ENCODE results near the gene UGGT2. TPM values are rescaled to one million over a fixed set of nuclear protein-coding genes. Genes with fewer than 3 reads are reported as not detected.
"Not testable (repeated sequence)": the region's sequence is repeated elsewhere in the genome, so short reads cannot be mapped to it uniquely, and the experiment has no call there.

The UGGT2 gene
- total RNA-seq, 1 donor from 2014 or later = 40.3 TPM

GRCh38 chr13:96000069-96000468 lies 53.1 kb downstream of the UGGT2 start:
- Mint-ChIP-seq H3K4me1 (ENCODE audit: low read depth) (no peaks in the 10 kb centered on the region), H3K27me3 (ENCODE audit: low read depth) (no peaks in the 10 kb centered on the region), H3K4me3 (ENCODE audit: unreplicated experiment) (no peak overlapping the region), H3K9me3 (ENCODE audit: low read depth) (no peaks in the 10 kb centered on the region), H3K27ac (ENCODE audit: unreplicated experiment) (no peak overlapping the region), H3K36me3 (ENCODE audit: low read depth) (peaks cover 6% of the 10 kb centered on the region)
- no peak for TF ChIP-seq CTCF (IDR thresholded peaks at IDR 0.05)
- DNase-seq (ENCODE audit: low spot score) = no peak

GRCh38 chr13:95987841-95988240 lies 65.4 kb downstream of the UGGT2 start:
- no peak for TF ChIP-seq CTCF (IDR thresholded peaks at IDR 0.05)
- no peak overlapping the region for H3K27ac Mint-ChIP-seq (ENCODE audit: unreplicated experiment)

GRCh38 chr13:95982144-95982543 lies 71.1 kb downstream of the UGGT2 start:
- H3K4me3 Mint-ChIP-seq (ENCODE audit: unreplicated experiment) = no peak overlapping the region
- no peak for DNase-seq (ENCODE audit: low spot score)
- peaks cover 5% of the 10 kb centered on the region for H3K36me3 Mint-ChIP-seq (ENCODE audit: low read depth)
- H3K9me3 Mint-ChIP-seq (ENCODE audit: low read depth) = peaks cover 6% of the 10 kb centered on the region
- H3K4me1 Mint-ChIP-seq (ENCODE audit: low read depth) = no peaks in the 10 kb centered on the region
- H3K27me3 Mint-ChIP-seq (ENCODE audit: low read depth) = no peaks in the 10 kb centered on the region
- H3K27ac Mint-ChIP-seq (ENCODE audit: unreplicated experiment) = no peak overlapping the region
- TF ChIP-seq CTCF (IDR thresholded peaks at IDR 0.05) = no peak

More at GRCh38 chr13:95987841-95988240, 65.4 kb downstream of the UGGT2 start:
- Mint-ChIP-seq H3K9me3 (ENCODE audit: low read depth) (no peaks in the 10 kb centered on the region), H3K4me3 (ENCODE audit: unreplicated experiment) (no peak overlapping the region), H3K4me1 (ENCODE audit: low read depth) (no peaks in the 10 kb centered on the region), H3K36me3 (ENCODE audit: low read depth) (peaks cover 9% of the 10 kb centered on the region), H3K27me3 (ENCODE audit: low read depth) (no peaks in the 10 kb centered on the region)
- no peak for DNase-seq (ENCODE audit: low spot score)

GRCh38 chr13:95972651-95973050 lies 80.5 kb downstream of the UGGT2 start:
- H3K4me3 Mint-ChIP-seq (ENCODE audit: unreplicated experiment); H3K4me1 Mint-ChIP-seq (ENCODE audit: low read depth): not testable (repeated sequence)
- peaks cover 17% of the 10 kb centered on the region for H3K9me3 Mint-ChIP-seq (ENCODE audit: low read depth)

GRCh38 chr13:95970878-95971277 lies 82.3 kb downstream of the UGGT2 start:
- Mint-ChIP-seq H3K4me1 (ENCODE audit: low read depth) (no peaks in the 10 kb centered on the region), H3K27me3 (ENCODE audit: low read depth) (no peaks in the 10 kb centered on the region), H3K4me3 (ENCODE audit: unreplicated experiment) (no peak overlapping the region), H3K27ac (ENCODE audit: unreplicated experiment) (no peak overlapping the region), H3K36me3 (ENCODE audit: low read depth) (peaks cover 6% of the 10 kb centered on the region), H3K9me3 (ENCODE audit: low read depth) (peaks cover 7% of the 10 kb centered on the region)
- no peak for TF ChIP-seq CTCF (IDR thresholded peaks at IDR 0.05)
- no peak for DNase-seq (ENCODE audit: low spot score)

More at GRCh38 chr13:95972651-95973050, 80.5 kb downstream of the UGGT2 start:
- H3K36me3 Mint-ChIP-seq (ENCODE audit: low read depth); DNase-seq (ENCODE audit: low spot score); H3K27ac Mint-ChIP-seq (ENCODE audit: unreplicated experiment); H3K27me3 Mint-ChIP-seq (ENCODE audit: low read depth): not testable (repeated sequence)

- DNase-seq (ENCODE audit: low spot score) = no peak
- Mint-ChIP-seq H3K36me3 (ENCODE audit: low read depth) (peaks cover 8% of the 10 kb centered on the region), H3K27ac (ENCODE audit: unreplicated experiment) (no peak overlapping the region), H3K27me3 (ENCODE audit: low read depth) (no peaks in the 10 kb centered on the region), H3K9me3 (ENCODE audit: low read depth) (peaks cover 12% of the 10 kb centered on the region), H3K4me3 (ENCODE audit: unreplicated experiment) (no peak overlapping the region), H3K4me1 (ENCODE audit: low read depth) (no peaks in the 10 kb centered on the region)
- no peak for TF ChIP-seq CTCF (IDR thresholded peaks at IDR 0.05)
Measured at GRCh38 chr13:95968906-95969305, 84.3 kb downstream of the UGGT2 start.

Data from chondrocyte (in vitro differentiated cells).